GM23338 (cell line): ENCODE measurements around the gene CHD2. TPM values are rescaled to one million over a fixed set of nuclear protein-coding genes. Genes with fewer than 3 reads are reported as not detected.

Source experiments
- ATAC-seq: fragments of 200-7000 bp; cut with Tn5 transposase; 3 replicates; pipeline ENCODE4 v1.9.1; 2020
- DNase-seq: peaks from one replicate; pipeline ENCODE4 v3.0.0-alpha.2; 2015; ENCODE audit warnings: low spot score
- H2AFZ ChIP-seq: fragments of 200-600 bp; sonication (generic); 2 replicates; pipeline ENCODE4 v1.8.0; 2016; ENCODE audit warnings: antibody characterized with exemption, mild to moderate bottlenecking, moderate library complexity
- H3F3A ChIP-seq: fragments of 200-600 bp; sonication (generic); replicated peaks from 2 replicates; pipeline ENCODE4 v1.8.0; 2017; ENCODE audit warnings: antibody characterized with exemption, mixed run types, low read depth
- H3K27ac ChIP-seq: fragments of 200-600 bp; sonication (generic); 2 replicates; pipeline ENCODE4 v1.6.1; 2016; ENCODE audit warnings: low read depth
- H3K27me3 ChIP-seq: fragments of 200-600 bp; sonication (generic); 2 replicates; pipeline ENCODE4 v1.8.0; 2016; ENCODE audit warnings: mild to moderate bottlenecking, mixed run types, moderate library complexity; ENCODE audit not compliant: insufficient read depth
- H3K36me3 ChIP-seq: fragments of 200-600 bp; sonication (generic); 2 replicates; pipeline ENCODE4 v1.8.0; 2016; ENCODE audit warnings: mild to moderate bottlenecking; ENCODE audit not compliant: insufficient read depth
- H3K4me1 ChIP-seq: fragments of 200-600 bp; sonication (generic); 2 replicates; pipeline ENCODE4 v1.8.0; 2016; ENCODE audit warnings: mild to moderate bottlenecking, moderate library complexity; ENCODE audit not compliant: insufficient read depth
- H3K4me2 ChIP-seq: fragments of 200-600 bp; sonication (generic); 2 replicates; pipeline ENCODE4 v1.7.1; 2017; ENCODE audit warnings: mixed run types
- H3K4me3 ChIP-seq: fragments of 200-600 bp; sonication (generic); 2 replicates; pipeline ENCODE4 v1.6.1; 2016; ENCODE audit warnings: mixed run types
- H3K79me2 ChIP-seq: fragments of 200-600 bp; sonication (generic); replicated peaks from 2 replicates; pipeline ENCODE4 v1.8.0; 2017; ENCODE audit warnings: mild to moderate bottlenecking; ENCODE audit not compliant: insufficient read depth
- H3K9me2 ChIP-seq: fragments of 200-600 bp; sonication (generic); 2 replicates; pipeline ENCODE4 v1.8.0; 2017; ENCODE audit not compliant: insufficient read depth
- H4K20me1 ChIP-seq: fragments of 200-600 bp; sonication (generic); replicated peaks from 2 replicates; pipeline ENCODE4 v1.8.0; 2017; ENCODE audit warnings: mild to moderate bottlenecking; ENCODE audit not compliant: insufficient read depth
- H3K27ac Mint-ChIP-seq: 2 replicates; pipeline ENCODE4 v1.8.0; 2020; ENCODE audit warnings: inconsistent platforms, mild to moderate bottlenecking, moderate library complexity, mixed read lengths
- H3K27me3 Mint-ChIP-seq: 3 replicates; pipeline ENCODE4 v1.8.0; 2022; ENCODE audit warnings: low read depth, mild to moderate bottlenecking, moderate library complexity, mixed read lengths, inconsistent platforms; ENCODE audit not compliant: insufficient read depth, poor library complexity
- H3K36me3 Mint-ChIP-seq: 3 replicates; pipeline ENCODE4 v1.8.0; 2021; ENCODE audit warnings: low read depth, mild to moderate bottlenecking, inconsistent platforms, moderate library complexity, mixed read lengths
- H3K4me1 Mint-ChIP-seq: 3 replicates; pipeline ENCODE4 v1.8.0; 2020; ENCODE audit warnings: mild to moderate bottlenecking, inconsistent platforms, mixed read lengths
- H3K4me3 Mint-ChIP-seq: 3 replicates; pipeline ENCODE4 v1.8.0; 2021; ENCODE audit warnings: moderate library complexity, mild to moderate bottlenecking, inconsistent platforms, mixed read lengths
- H3K9me3 Mint-ChIP-seq: 3 replicates; pipeline ENCODE4 v1.8.0; 2020; ENCODE audit warnings: moderate library complexity, mild to moderate bottlenecking, inconsistent platforms, mixed read lengths
- CREB1 ChIP-seq: fragments of 250-450 bp; sonication (Bioruptor Pico); IDR thresholded peaks from 2 replicates; pipeline ENCODE4 v1.5.0; 2020; ENCODE audit warnings: low read depth, mild to moderate bottlenecking, moderate library complexity
- ETS1 ChIP-seq: IDR thresholded peaks from 2 replicates; pipeline ENCODE4 v1.6.1; 2016; ENCODE audit warnings: antibody characterized with exemption
- EZH2 ChIP-seq: fragments of 200-600 bp; sonication (generic); IDR thresholded peaks from one replicate; pipeline ENCODE4 v1.8.0; 2017; ENCODE audit warnings: antibody characterized with exemption, mild to moderate bottlenecking, low read depth; ENCODE audit not compliant: unreplicated experiment
- EZH2phosphoT487 ChIP-seq: fragments of 200-600 bp; sonication (generic); IDR thresholded peaks from one replicate; pipeline ENCODE4 v1.8.1; 2018; ENCODE audit warnings: antibody characterized with exemption; ENCODE audit not compliant: unreplicated experiment
- JUNB ChIP-seq: IDR thresholded peaks from one replicate; pipeline ENCODE4 v1.6.1; 2016; ENCODE audit warnings: antibody characterized with exemption; ENCODE audit not compliant: unreplicated experiment
- NANOG ChIP-seq: IDR thresholded peaks from 2 replicates; pipeline ENCODE4 v1.6.1; 2016; ENCODE audit warnings: antibody characterized with exemption, borderline replicate concordance
- POLR2AphosphoS5 ChIP-seq: IDR thresholded peaks from 2 replicates; pipeline ENCODE4 v1.6.1; 2016; ENCODE audit warnings: antibody characterized with exemption, low read depth
- REST ChIP-seq: IDR thresholded peaks from one replicate; pipeline ENCODE4 v1.6.1; 2018; ENCODE audit warnings: antibody characterized with exemption; ENCODE audit not compliant: unreplicated experiment
- STAT1 ChIP-seq: IDR thresholded peaks from one replicate; pipeline ENCODE4 v1.6.1; 2016; ENCODE audit warnings: antibody characterized with exemption; ENCODE audit not compliant: unreplicated experiment
- ZNF114 ChIP-seq: fragments of 250-450 bp; sonication (Bioruptor Pico); IDR thresholded peaks from 2 replicates; pipeline ENCODE4 v1.5.0; 2020; ENCODE audit warnings: mild to moderate bottlenecking, moderate library complexity
- ZNF331 ChIP-seq: fragments of 250-450 bp; sonication (Bioruptor Pico); IDR thresholded peaks from 2 replicates; pipeline ENCODE4 v1.5.0; 2020; ENCODE audit warnings: low read depth, mild to moderate bottlenecking, moderate library complexity
- polyA plus RNA-seq: library from polyadenylated mRNA; unstranded; fragments of >200 nt; fragmentation: Nextera tagmentation; extraction: Ambion mirVana; gene quantifications from 2 replicates; pipeline ENCODE4 v1.2.1, GENCODE V29; 2016
- total RNA-seq: library from RNA; depleted of rRNA; stranded (reverse); fragments of >200 nt; shearing (Covaris generic); gene quantifications from 2 replicates; pipeline ENCODE4 v1.2.3, GENCODE V29; 2014
- TF ChIP-seq, protein P1 (sequence below): fragments of 250-450 bp; sonication (Bioruptor Pico); IDR thresholded peaks from 2 replicates; pipeline ENCODE4 v1.5.0; 2020; ENCODE audit warnings: mild to moderate bottlenecking, moderate library complexity
- TF ChIP-seq, protein P2 (sequence below), 2 experiments: fragments of 200-600 bp in 1 of 2; sonication (generic) in 1 of 2; conservative IDR thresholded peaks; 2 replicates each; pipeline versions ENCODE4 v1.5.1 to v1.6.1; 2016 to 2017; ENCODE audit warnings: antibody characterized with exemption in 2 of 2, low read depth in 2 of 2, mild to moderate bottlenecking in 2 of 2, moderate library complexity in 1 of 2

The CHD2 gene
- total and polyA plus RNA-seq, 2 experiments from 2014 or later: 119 to 130 TPM

DNA sequence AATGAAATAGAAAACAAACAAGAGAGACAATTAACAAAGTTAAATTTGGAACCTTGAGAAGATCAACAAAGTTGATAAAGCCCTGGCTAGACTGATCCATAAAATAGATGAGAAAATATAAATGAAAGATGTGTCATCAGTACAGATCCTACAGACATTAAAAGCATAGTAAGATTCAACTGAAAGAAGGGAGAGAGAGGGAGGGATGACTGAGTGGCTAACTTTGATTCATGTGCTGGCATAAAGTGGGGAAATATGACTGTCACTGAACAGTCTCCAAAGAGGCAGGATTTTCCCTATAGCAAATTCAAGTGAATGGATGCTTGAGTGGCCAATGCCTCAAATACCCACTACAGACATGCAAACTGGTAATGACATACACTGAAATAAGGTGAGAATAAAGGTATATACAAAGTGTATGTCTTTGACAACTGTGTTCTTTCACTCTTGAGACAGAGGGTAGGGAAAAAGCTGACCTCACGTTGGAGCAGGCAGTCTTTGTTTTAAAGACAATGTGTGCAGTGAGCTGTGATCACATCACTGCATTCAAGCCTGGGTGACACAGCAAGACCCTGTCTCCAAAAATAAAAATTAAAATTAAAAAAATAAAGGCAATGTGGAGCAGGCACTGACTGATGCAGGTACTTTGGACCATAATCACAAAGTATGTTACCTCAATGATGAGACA, 35.9 kb upstream of the CHD2 start:
- Histone ChIP-seq H3K4me1 (peaks cover 2% of the 10 kb centered on the region; the same call in 1 of the 2 replicates), H3K27ac (no peak overlapping the region), H3K4me3 (no peak overlapping the region), H3K79me2 (no peaks in the 10 kb centered on the region), H3K9me2 (no peaks in the 10 kb centered on the region), H3K36me3 (no peaks in the 10 kb centered on the region), H3K27me3 (no peaks in the 10 kb centered on the region), H3K4me2 (no peak overlapping the region), H3F3A (no peaks in the 10 kb centered on the region), H4K20me1 (no peaks in the 10 kb centered on the region), H2AFZ (peak overlapping the region; percentile 80)
- no peaks in the 10 kb centered on the region for H3K27me3 Mint-ChIP-seq
- H3K27ac Mint-ChIP-seq: no peak overlapping the region
- ATAC-seq: no peak
- H3K4me1 Mint-ChIP-seq: no peaks in the 10 kb centered on the region
- no peaks in the 10 kb centered on the region for H3K36me3 Mint-ChIP-seq
- H3K9me3 Mint-ChIP-seq: peaks cover 8% of the 10 kb centered on the region; the same call in 1 of the 3 replicates
- no peak overlapping the region for H3K4me3 Mint-ChIP-seq
- TF ChIP-seq, protein P1, sequence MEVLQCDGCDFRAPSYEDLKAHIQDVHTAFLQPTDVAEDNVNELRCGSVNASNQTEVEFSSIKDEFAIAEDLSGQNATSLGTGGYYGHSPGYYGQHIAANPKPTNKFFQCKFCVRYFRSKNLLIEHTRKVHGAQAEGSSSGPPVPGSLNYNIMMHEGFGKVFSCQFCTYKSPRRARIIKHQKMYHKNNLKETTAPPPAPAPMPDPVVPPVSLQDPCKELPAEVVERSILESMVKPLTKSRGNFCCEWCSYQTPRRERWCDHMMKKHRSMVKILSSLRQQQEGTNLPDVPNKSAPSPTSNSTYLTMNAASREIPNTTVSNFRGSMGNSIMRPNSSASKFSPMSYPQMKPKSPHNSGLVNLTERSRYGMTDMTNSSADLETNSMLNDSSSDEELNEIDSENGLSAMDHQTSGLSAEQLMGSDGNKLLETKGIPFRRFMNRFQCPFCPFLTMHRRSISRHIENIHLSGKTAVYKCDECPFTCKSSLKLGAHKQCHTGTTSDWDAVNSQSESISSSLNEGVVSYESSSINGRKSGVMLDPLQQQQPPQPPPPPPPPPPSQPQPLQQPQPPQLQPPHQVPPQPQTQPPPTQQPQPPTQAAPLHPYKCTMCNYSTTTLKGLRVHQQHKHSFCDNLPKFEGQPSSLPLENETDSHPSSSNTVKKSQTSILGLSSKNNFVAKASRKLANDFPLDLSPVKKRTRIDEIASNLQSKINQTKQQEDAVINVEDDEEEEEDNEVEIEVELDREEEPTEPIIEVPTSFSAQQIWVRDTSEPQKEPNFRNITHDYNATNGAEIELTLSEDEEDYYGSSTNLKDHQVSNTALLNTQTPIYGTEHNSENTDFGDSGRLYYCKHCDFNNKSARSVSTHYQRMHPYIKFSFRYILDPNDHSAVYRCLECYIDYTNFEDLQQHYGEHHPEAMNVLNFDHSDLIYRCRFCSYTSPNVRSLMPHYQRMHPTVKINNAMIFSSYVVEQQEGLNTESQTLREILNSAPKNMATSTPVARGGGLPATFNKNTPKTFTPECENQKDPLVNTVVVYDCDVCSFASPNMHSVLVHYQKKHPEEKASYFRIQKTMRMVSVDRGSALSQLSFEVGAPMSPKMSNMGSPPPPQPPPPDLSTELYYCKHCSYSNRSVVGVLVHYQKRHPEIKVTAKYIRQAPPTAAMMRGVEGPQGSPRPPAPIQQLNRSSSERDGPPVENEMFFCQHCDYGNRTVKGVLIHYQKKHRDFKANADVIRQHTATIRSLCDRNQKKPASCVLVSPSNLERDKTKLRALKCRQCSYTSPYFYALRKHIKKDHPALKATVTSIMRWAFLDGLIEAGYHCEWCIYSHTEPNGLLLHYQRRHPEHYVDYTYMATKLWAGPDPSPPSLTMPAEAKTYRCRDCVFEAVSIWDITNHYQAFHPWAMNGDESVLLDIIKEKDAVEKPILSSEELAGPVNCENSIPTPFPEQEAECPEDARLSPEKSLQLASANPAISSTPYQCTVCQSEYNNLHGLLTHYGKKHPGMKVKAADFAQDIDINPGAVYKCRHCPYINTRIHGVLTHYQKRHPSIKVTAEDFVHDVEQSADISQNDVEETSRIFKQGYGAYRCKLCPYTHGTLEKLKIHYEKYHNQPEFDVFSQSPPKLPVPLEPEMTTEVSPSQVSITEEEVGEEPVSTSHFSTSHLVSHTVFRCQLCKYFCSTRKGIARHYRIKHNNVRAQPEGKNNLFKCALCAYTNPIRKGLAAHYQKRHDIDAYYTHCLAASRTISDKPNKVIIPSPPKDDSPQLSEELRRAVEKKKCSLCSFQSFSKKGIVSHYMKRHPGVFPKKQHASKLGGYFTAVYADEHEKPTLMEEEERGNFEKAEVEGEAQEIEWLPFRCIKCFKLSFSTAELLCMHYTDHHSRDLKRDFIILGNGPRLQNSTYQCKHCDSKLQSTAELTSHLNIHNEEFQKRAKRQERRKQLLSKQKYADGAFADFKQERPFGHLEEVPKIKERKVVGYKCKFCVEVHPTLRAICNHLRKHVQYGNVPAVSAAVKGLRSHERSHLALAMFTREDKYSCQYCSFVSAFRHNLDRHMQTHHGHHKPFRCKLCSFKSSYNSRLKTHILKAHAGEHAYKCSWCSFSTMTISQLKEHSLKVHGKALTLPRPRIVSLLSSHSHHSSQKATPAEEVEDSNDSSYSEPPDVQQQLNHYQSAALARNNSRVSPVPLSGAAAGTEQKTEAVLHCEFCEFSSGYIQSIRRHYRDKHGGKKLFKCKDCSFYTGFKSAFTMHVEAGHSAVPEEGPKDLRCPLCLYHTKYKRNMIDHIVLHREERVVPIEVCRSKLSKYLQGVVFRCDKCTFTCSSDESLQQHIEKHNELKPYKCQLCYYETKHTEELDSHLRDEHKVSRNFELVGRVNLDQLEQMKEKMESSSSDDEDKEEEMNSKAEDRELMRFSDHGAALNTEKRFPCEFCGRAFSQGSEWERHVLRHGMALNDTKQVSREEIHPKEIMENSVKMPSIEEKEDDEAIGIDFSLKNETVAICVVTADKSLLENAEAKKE (CRISPR knock-in tag): no peak
- TF ChIP-seq, protein P2, sequence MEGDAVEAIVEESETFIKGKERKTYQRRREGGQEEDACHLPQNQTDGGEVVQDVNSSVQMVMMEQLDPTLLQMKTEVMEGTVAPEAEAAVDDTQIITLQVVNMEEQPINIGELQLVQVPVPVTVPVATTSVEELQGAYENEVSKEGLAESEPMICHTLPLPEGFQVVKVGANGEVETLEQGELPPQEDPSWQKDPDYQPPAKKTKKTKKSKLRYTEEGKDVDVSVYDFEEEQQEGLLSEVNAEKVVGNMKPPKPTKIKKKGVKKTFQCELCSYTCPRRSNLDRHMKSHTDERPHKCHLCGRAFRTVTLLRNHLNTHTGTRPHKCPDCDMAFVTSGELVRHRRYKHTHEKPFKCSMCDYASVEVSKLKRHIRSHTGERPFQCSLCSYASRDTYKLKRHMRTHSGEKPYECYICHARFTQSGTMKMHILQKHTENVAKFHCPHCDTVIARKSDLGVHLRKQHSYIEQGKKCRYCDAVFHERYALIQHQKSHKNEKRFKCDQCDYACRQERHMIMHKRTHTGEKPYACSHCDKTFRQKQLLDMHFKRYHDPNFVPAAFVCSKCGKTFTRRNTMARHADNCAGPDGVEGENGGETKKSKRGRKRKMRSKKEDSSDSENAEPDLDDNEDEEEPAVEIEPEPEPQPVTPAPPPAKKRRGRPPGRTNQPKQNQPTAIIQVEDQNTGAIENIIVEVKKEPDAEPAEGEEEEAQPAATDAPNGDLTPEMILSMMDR (conservative IDR thresholded peaks at IDR 0.05; ENCODE audit: low read depth in 2 of 2): no peak
- no peak for TF ChIP-seq ETS1
- TF ChIP-seq ZNF114: no peak
- no peak for TF ChIP-seq STAT1
- no peak for TF ChIP-seq NANOG
- TF ChIP-seq CREB1 (CRISPR knock-in tag): no peak
- no peak for TF ChIP-seq REST
- TF ChIP-seq JUNB: no peak
- no peak for TF ChIP-seq EZH2
- TF ChIP-seq POLR2AphosphoS5: no peak
- no peak for TF ChIP-seq EZH2phosphoT487
- TF ChIP-seq ZNF331 (CRISPR knock-in tag): no peak
- no peak for DNase-seq
